ENCODE results near the gene CKAP2L. TPM values are rescaled to one million over a fixed set of nuclear protein-coding genes. Genes with fewer than 3 reads are reported as not detected.

CKAP2L gene
- total and polyA plus RNA-seq, 2 experiments from 2014 or later = 16.2 to 30.2 TPM

- no peak overlapping the region for H3K4me3 ChIP-seq
- no peaks in the 10 kb centered on the region for H3K9me3 Mint-ChIP-seq
- TF ChIP-seq POLR2AphosphoS5 (IDR thresholded peaks at IDR 0.05; ENCODE audit: low read depth) (no peak), ZNF114 (CRISPR knock-in tag; IDR thresholded peaks at IDR 0.05) (no peak), EZH2phosphoT487 (IDR thresholded peaks at IDR 0.05; ENCODE audit: unreplicated experiment) (no peak), NANOG (IDR thresholded peaks at IDR 0.05; ENCODE audit: borderline replicate concordance) (no peak), JUNB (IDR thresholded peaks at IDR 0.05; ENCODE audit: unreplicated experiment) (no peak), CREB1 (CRISPR knock-in tag; IDR thresholded peaks at IDR 0.05; ENCODE audit: low read depth) (no peak), STAT1 (IDR thresholded peaks at IDR 0.05; ENCODE audit: unreplicated experiment) (no peak), ZNF462 (CRISPR knock-in tag; IDR thresholded peaks at IDR 0.05) (no peak), ZNF331 (CRISPR knock-in tag; IDR thresholded peaks at IDR 0.05; ENCODE audit: low read depth) (no peak), EZH2 (IDR thresholded peaks at IDR 0.05; ENCODE audit: low read depth, unreplicated experiment) (no peak)
- TF ChIP-seq, protein P1, sequence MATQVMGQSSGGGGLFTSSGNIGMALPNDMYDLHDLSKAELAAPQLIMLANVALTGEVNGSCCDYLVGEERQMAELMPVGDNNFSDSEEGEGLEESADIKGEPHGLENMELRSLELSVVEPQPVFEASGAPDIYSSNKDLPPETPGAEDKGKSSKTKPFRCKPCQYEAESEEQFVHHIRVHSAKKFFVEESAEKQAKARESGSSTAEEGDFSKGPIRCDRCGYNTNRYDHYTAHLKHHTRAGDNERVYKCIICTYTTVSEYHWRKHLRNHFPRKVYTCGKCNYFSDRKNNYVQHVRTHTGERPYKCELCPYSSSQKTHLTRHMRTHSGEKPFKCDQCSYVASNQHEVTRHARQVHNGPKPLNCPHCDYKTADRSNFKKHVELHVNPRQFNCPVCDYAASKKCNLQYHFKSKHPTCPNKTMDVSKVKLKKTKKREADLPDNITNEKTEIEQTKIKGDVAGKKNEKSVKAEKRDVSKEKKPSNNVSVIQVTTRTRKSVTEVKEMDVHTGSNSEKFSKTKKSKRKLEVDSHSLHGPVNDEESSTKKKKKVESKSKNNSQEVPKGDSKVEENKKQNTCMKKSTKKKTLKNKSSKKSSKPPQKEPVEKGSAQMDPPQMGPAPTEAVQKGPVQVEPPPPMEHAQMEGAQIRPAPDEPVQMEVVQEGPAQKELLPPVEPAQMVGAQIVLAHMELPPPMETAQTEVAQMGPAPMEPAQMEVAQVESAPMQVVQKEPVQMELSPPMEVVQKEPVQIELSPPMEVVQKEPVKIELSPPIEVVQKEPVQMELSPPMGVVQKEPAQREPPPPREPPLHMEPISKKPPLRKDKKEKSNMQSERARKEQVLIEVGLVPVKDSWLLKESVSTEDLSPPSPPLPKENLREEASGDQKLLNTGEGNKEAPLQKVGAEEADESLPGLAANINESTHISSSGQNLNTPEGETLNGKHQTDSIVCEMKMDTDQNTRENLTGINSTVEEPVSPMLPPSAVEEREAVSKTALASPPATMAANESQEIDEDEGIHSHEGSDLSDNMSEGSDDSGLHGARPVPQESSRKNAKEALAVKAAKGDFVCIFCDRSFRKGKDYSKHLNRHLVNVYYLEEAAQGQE (IDR thresholded peaks at IDR 0.05; ENCODE audit: unreplicated experiment) = no peak
- TF ChIP-seq, protein P2, sequence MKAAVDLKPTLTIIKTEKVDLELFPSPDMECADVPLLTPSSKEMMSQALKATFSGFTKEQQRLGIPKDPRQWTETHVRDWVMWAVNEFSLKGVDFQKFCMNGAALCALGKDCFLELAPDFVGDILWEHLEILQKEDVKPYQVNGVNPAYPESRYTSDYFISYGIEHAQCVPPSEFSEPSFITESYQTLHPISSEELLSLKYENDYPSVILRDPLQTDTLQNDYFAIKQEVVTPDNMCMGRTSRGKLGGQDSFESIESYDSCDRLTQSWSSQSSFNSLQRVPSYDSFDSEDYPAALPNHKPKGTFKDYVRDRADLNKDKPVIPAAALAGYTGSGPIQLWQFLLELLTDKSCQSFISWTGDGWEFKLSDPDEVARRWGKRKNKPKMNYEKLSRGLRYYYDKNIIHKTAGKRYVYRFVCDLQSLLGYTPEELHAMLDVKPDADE (IDR thresholded peaks at IDR 0.05) = no peak
- TF ChIP-seq, protein P3, sequence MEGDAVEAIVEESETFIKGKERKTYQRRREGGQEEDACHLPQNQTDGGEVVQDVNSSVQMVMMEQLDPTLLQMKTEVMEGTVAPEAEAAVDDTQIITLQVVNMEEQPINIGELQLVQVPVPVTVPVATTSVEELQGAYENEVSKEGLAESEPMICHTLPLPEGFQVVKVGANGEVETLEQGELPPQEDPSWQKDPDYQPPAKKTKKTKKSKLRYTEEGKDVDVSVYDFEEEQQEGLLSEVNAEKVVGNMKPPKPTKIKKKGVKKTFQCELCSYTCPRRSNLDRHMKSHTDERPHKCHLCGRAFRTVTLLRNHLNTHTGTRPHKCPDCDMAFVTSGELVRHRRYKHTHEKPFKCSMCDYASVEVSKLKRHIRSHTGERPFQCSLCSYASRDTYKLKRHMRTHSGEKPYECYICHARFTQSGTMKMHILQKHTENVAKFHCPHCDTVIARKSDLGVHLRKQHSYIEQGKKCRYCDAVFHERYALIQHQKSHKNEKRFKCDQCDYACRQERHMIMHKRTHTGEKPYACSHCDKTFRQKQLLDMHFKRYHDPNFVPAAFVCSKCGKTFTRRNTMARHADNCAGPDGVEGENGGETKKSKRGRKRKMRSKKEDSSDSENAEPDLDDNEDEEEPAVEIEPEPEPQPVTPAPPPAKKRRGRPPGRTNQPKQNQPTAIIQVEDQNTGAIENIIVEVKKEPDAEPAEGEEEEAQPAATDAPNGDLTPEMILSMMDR (conservative IDR thresholded peaks at IDR 0.05; ENCODE audit: low read depth in 2 of 2) = no peak
- H3K27ac ChIP-seq (ENCODE audit: low read depth) = no peak overlapping the region
- no peaks in the 10 kb centered on the region for H3K27me3 Mint-ChIP-seq (ENCODE audit: insufficient read depth, low read depth, poor library complexity)
- no peaks in the 10 kb centered on the region for H3K27me3 ChIP-seq (ENCODE audit: insufficient read depth)
- H3K36me3 ChIP-seq (ENCODE audit: insufficient read depth) = no peaks in the 10 kb centered on the region
- H3K36me3 Mint-ChIP-seq (ENCODE audit: low read depth) = peaks cover 8% of the 10 kb centered on the region; the same call in 2 of the 3 replicates
- ATAC-seq = no peak
- peaks cover 10% of the 10 kb centered on the region for H3K79me2 ChIP-seq (replicated peaks; ENCODE audit: insufficient read depth)
- peaks cover 6% of the 10 kb centered on the region for H4K20me1 ChIP-seq (replicated peaks; ENCODE audit: insufficient read depth)
- H3K4me1 ChIP-seq (ENCODE audit: insufficient read depth) = peaks cover 5% of the 10 kb centered on the region; the same call in 1 of the 2 replicates
- H3K27ac Mint-ChIP-seq = no peak overlapping the region
- H3K4me2 ChIP-seq = no peak overlapping the region
- H2AFZ ChIP-seq = no peak overlapping the region
- H3F3A ChIP-seq (replicated peaks; ENCODE audit: low read depth) = no peaks in the 10 kb centered on the region; the same call in 1 of the 2 replicates
- H3K4me1 Mint-ChIP-seq = peaks cover 12% of the 10 kb centered on the region
- no peak for DNase-seq (ENCODE audit: low spot score)
- no peak overlapping the region for H3K4me3 Mint-ChIP-seq
- H3K9me2 ChIP-seq (ENCODE audit: insufficient read depth) = no peaks in the 10 kb centered on the region
Measured at GRCh38 chr2:112762276-112762675, 2.1 kb downstream of the CKAP2L start.

Measured in GM23338 (cell line).